Glutamatergic neuron (in vitro differentiated cells): Measurements from ENCODE around the gene CACNG1. TPM values are rescaled to one million over a fixed set of nuclear protein-coding genes. Genes with fewer than 3 reads are reported as not detected.

Experiments
- DNase-seq: peaks from one replicate; pipeline ENCODE4 v3.0.0; 2022
- H3K27ac Mint-ChIP-seq: one replicate; pipeline ENCODE4 v1.8.0; 2020; ENCODE audit warnings: mild to moderate bottlenecking, mixed read lengths, inconsistent platforms; ENCODE audit not compliant: unreplicated experiment
- H3K27me3 Mint-ChIP-seq: one replicate; pipeline ENCODE4 v1.8.0; 2020; ENCODE audit warnings: mild to moderate bottlenecking, moderate library complexity, mixed read lengths, inconsistent platforms; ENCODE audit not compliant: unreplicated experiment
- H3K36me3 Mint-ChIP-seq: one replicate; pipeline ENCODE4 v1.8.0; 2020; ENCODE audit warnings: mild to moderate bottlenecking, mixed read lengths, inconsistent platforms; ENCODE audit not compliant: unreplicated experiment
- H3K4me1 Mint-ChIP-seq: one replicate; pipeline ENCODE4 v1.8.0; 2020; ENCODE audit warnings: mild to moderate bottlenecking, low read depth, mixed read lengths, inconsistent platforms; ENCODE audit not compliant: unreplicated experiment
- H3K4me3 Mint-ChIP-seq: one replicate; pipeline ENCODE4 v1.8.0; 2020; ENCODE audit warnings: mild to moderate bottlenecking, mixed read lengths, inconsistent platforms; ENCODE audit not compliant: unreplicated experiment
- H3K9me3 Mint-ChIP-seq: one replicate; pipeline ENCODE4 v1.8.0; 2020; ENCODE audit warnings: mild to moderate bottlenecking, moderate library complexity, mixed read lengths, inconsistent platforms; ENCODE audit not compliant: unreplicated experiment
- CTCF ChIP-seq: fragments of 200-600 bp; sonication (generic); IDR thresholded peaks from one replicate; pipeline ENCODE4 v1.5.0; 2021; ENCODE audit not compliant: partially characterized antibody, unreplicated experiment
- total RNA-seq: library from RNA; stranded (reverse); fragmentation: NEBNext Ultra II Directional; extraction: Animal tissue kit (Norgen Biotek cat#: 25700); gene quantifications from one replicate; pipeline ENCODE4 v1.2.1, GENCODE V29; 2021; ENCODE audit not compliant: unreplicated experiment

CACNG1 gene
- total RNA-seq, 1 donor from 2014 or later = not detected

GRCh38 chr17:67055811-67056745 is 11.7 kb downstream of the CACNG1 start:
- H3K36me3 Mint-ChIP-seq = peaks cover 6% of the 10 kb centered on the region
- no peaks in the 10 kb centered on the region for H3K4me1 Mint-ChIP-seq
- peaks cover 7% of the 10 kb centered on the region for H3K9me3 Mint-ChIP-seq
- no peak overlapping the region for H3K4me3 Mint-ChIP-seq
- DNase-seq = no peak
- no peak for TF ChIP-seq CTCF
- H3K27me3 Mint-ChIP-seq = peaks cover 5% of the 10 kb centered on the region
- no peak overlapping the region for H3K27ac Mint-ChIP-seq

GRCh38 chr17:67056746-67057490 is 12.6 kb downstream of the CACNG1 start:
- no peak for TF ChIP-seq CTCF
- Mint-ChIP-seq H3K36me3 (peaks cover 6% of the 10 kb centered on the region), H3K27ac (no peak overlapping the region), H3K9me3 (peaks cover 7% of the 10 kb centered on the region), H3K4me1 (no peaks in the 10 kb centered on the region), H3K27me3 (peaks cover 5% of the 10 kb centered on the region), H3K4me3 (no peak overlapping the region)
- DNase-seq = no peak

- H3K27ac Mint-ChIP-seq = no peak overlapping the region
- TF ChIP-seq CTCF = no peak
- peaks cover 6% of the 10 kb centered on the region for H3K9me3 Mint-ChIP-seq
- DNase-seq = no peak
- H3K4me1 Mint-ChIP-seq = no peaks in the 10 kb centered on the region
- peaks cover 5% of the 10 kb centered on the region for H3K27me3 Mint-ChIP-seq
- H3K36me3 Mint-ChIP-seq = peaks cover 12% of the 10 kb centered on the region
- H3K4me3 Mint-ChIP-seq = no peak overlapping the region
These were observed 13.7 kb downstream of the CACNG1 start for GRCh38 chr17:67058036-67058435.

GRCh38 chr17:67059372-67059771 is 15.0 kb downstream of the CACNG1 start:
- H3K9me3 Mint-ChIP-seq = peaks cover 6% of the 10 kb centered on the region
- no peak overlapping the region for H3K4me3 Mint-ChIP-seq
- H3K27ac Mint-ChIP-seq = no peak overlapping the region
- H3K4me1 Mint-ChIP-seq = no peaks in the 10 kb centered on the region
- DNase-seq = no peak
- TF ChIP-seq CTCF = no peak
- peaks cover 16% of the 10 kb centered on the region for H3K36me3 Mint-ChIP-seq
- H3K27me3 Mint-ChIP-seq = peaks cover 5% of the 10 kb centered on the region

GRCh38 chr17:67063141-67063540 is 18.8 kb downstream of the CACNG1 start:
- peaks cover 16% of the 10 kb centered on the region for H3K36me3 Mint-ChIP-seq
- TF ChIP-seq CTCF = no peak
- peaks cover 3% of the 10 kb centered on the region for H3K27me3 Mint-ChIP-seq
- peaks cover 9% of the 10 kb centered on the region for H3K4me1 Mint-ChIP-seq
- H3K9me3 Mint-ChIP-seq = peaks cover 6% of the 10 kb centered on the region
- H3K27ac Mint-ChIP-seq = no peak overlapping the region
- no peak overlapping the region for H3K4me3 Mint-ChIP-seq
- DNase-seq = no peak
